Stimulated activated CD4-positive, alpha-beta T cell treated with anti-CD3 and anti-CD28 coated beads, Interleukin-12 subunit alpha, Interleukin-12 subunit beta, amount 100 ng/mL, for 4 hours (primary cell): ENCODE data around the gene PRR36.
"Not testable (repeated sequence)": the region's sequence is repeated elsewhere in the genome, so short reads cannot be mapped to it uniquely, and the experiment has no call there.

Experiments used
- DNase-seq: peaks from one replicate; pipeline ENCODE4 v3.0.0-alpha.2; 2020

Gene PRR36

GRCh38 chr19:7874076-7874896 lies at the start of gene PRR36:
TSS of gene PRR36 (minus strand) at chr19:7874390. CDS start at chr19:7873689, 701 bp downstream.
- DNase-seq = no peak

GRCh38 chr19:7923295-7924191 lies 49.4 kb upstream of the PRR36 start:
- no peak for DNase-seq

GRCh38 chr19:7922836-7923195 lies 48.6 kb upstream of the PRR36 start:
- no peak for DNase-seq

GRCh38 chr19:7921967-7922835 lies 48.0 kb upstream of the PRR36 start:
- no peak for DNase-seq

GRCh38 chr19:7921302-7921966 lies 47.2 kb upstream of the PRR36 start:
- no peak for DNase-seq

- peak; percentile 100 for DNase-seq
Observed at GRCh38 chr19:7920519-7921301, 46.5 kb upstream of the PRR36 start.

- peak; percentile 95 for DNase-seq
Observed at GRCh38 chr19:7919610-7920518, 45.7 kb upstream of the PRR36 start, which contains the start of gene SNAPC2. TSS of gene SNAPC2 (plus strand) at chr19:7920338. CDS start at chr19:7920367, 29 bp downstream.

- DNase-seq = no peak
Observed at GRCh38 chr19:7918615-7919421, 44.6 kb upstream of the PRR36 start.

- DNase-seq = not testable (repeated sequence)
Observed at GRCh38 chr19:7918062-7918614, 43.9 kb upstream of the PRR36 start.

- peak; percentile 60 for DNase-seq
Observed at GRCh38 chr19:7917267-7918061, 43.3 kb upstream of the PRR36 start.

GRCh38 chr19:7916955-7917266 lies 42.7 kb upstream of the PRR36 start:
- no peak for DNase-seq

GRCh38 chr19:7916103-7916954 lies 42.1 kb upstream of the PRR36 start:
- peak; percentile 53 for DNase-seq

- no peak for DNase-seq
Observed at GRCh38 chr19:7915250-7916102, 41.3 kb upstream of the PRR36 start.

GRCh38 chr19:7914598-7915045 lies 40.4 kb upstream of the PRR36 start, which contains the start of gene TGFBR3L:
TSS of gene TGFBR3L (plus strand) at chr19:7914830.
- DNase-seq = no peak

- DNase-seq = no peak
Observed at GRCh38 chr19:7914099-7914498, 39.9 kb upstream of the PRR36 start.

- no peak for DNase-seq
Observed at GRCh38 chr19:7913652-7914051, 39.5 kb upstream of the PRR36 start.
